HG03103 (cell line): ENCODE data around the gene CD247.
A peak's percentile ranks its signal among the peaks of the same experiment; 100 is the strongest.

Source experiments
- ATAC-seq: cut with Tn5 transposase; IDR thresholded peaks from one replicate; pipeline ENCODE4 v1.9.1; 2021; ENCODE audit warnings: low read depth; ENCODE audit not compliant: unreplicated experiment

CD247 gene

DNA sequence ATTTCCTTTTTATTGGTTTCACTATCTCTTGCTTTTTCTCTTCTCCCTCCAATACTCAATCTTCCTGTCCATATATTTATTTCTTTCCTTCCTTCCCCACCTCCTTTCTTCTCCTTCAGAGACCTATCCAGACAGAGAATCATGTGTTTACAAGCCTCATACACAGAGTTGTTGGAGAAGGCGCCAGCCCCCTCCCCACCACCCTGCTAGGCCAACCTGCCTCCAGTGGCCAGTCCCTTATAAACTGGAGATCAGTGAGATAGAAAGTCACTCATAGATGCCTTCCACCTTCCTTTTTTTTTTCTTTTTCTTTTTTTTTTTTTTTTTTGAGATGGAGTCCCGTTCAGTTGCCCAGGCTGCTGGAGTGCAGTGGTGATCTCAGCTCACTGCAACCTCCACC lies 53.3 kb downstream of the CD247 start:
- ATAC-seq = no peak

- no peak for ATAC-seq
Measured at GRCh38 chr1:167463875-167464575, 54.3 kb downstream of the CD247 start.

DNA sequence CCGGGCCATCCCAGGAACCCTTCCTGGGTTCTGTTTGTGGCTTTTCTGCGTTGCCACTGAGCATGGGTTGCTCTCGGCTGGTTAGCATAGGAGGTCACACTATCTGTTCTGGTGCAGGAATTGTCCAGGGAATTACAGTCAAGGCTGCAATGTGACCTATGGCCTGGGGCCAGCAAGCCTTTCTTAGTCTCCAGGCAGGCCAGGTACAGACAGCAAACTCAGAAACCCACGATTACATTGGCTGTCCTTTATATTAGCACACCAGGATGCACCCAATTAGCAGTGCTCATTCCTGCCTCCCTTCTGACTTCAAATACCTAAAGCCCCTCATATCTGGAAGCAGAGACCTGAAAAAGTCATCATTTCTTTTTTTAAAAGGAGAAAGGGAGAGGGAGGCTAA lies 55.2 kb downstream of the CD247 start:
- no peak for ATAC-seq

DNA sequence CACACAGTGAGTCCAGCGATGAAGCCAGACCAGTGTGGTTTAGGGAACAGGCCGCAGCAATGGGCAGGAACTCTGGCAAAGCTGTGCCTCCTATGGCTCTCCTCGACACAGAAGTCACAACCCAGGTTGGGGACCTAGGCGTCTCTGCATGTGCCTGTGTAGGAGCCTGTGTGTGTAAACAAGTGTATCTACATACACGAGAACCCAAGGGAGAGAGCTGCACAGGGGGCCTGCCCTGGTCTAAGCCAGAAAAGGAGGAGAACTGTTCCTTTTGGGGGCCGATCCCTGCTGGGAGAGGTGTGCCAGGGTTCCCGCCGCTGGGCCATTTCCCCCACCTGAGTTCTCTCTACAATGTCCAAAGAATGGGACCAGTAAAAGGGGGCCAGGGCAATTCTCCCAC lies 56.0 kb downstream of the CD247 start:
- ATAC-seq = no peak

DNA sequence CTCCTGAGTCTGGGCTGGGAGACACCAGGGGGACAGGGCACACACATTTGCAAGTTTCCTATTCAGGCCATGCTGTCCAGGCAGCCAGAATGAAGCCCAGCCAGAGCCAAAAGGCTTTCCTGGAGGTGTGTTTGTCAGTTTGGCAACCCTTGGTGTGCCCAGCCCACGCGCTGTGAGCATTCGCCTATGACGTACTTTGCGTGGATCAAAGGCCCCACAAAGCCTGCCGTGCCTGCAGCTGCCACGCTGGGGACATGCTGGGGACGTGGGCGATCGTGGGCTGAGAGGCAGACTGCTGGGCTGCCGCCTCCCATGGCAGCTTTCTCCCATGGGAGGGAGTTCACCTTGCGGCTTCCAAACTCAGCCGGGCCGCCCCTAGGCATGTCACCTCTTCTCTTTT lies 57.5 kb downstream of the CD247 start:
- no peak for ATAC-seq

GRCh38 chr1:167457936-167458584 lies 60.3 kb downstream of the CD247 start:
- ATAC-seq = no peak

- no peak for ATAC-seq
Measured at GRCh38 chr1:167456926-167457325, 61.4 kb downstream of the CD247 start.

DNA sequence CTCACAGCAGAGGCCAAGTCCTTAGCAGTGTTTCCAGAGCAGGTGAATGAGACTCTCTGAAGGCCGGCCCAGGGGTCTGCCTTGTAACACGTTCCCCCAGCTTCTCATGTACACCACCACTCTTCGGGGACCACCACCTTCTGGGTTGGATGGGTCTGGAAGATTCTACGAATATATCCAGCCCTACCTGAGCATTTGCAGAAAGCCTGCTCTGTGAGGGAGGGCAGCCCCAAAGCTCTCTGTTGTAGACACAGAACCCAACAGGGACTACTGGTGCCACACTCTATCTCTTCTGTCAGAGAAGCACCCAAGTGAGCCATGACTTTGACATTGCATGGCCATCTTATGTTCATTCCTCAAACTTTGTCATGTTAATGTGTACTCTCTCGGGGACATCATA lies 61.8 kb downstream of the CD247 start:
- no peak for ATAC-seq

DNA sequence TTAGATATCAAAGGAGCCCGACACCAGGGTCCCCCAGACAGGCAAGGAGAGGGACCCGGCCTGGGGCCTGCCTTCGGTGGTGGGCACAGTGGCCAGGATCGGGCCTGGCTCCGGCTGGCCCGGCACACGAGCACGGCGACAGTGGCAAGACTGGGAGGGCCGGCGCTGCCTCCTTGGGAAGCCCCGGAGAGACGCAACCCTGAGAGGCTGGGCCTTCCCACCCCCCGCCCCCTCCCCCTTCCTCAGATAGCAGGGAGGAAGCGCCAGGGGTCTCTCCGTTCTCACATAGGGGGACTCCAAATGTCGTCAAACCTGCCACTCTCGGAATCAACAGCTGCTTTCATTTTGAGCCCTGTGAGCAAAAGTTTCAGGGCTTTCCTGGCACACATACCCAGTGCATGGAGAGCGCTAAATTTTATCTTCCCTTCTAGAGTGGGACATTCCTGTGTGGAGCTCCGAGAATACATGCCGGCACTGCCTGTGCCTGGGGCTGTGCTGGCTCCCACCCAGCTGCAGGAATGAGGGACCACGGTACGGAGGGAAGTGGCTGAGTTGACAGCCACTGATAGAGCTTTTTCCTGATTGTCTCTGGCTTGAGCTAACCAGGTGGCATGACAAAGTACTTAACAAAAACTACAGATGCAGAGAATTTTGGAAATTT lies 62.4 kb downstream of the CD247 start:
- ATAC-seq = peak; percentile 31

DNA sequence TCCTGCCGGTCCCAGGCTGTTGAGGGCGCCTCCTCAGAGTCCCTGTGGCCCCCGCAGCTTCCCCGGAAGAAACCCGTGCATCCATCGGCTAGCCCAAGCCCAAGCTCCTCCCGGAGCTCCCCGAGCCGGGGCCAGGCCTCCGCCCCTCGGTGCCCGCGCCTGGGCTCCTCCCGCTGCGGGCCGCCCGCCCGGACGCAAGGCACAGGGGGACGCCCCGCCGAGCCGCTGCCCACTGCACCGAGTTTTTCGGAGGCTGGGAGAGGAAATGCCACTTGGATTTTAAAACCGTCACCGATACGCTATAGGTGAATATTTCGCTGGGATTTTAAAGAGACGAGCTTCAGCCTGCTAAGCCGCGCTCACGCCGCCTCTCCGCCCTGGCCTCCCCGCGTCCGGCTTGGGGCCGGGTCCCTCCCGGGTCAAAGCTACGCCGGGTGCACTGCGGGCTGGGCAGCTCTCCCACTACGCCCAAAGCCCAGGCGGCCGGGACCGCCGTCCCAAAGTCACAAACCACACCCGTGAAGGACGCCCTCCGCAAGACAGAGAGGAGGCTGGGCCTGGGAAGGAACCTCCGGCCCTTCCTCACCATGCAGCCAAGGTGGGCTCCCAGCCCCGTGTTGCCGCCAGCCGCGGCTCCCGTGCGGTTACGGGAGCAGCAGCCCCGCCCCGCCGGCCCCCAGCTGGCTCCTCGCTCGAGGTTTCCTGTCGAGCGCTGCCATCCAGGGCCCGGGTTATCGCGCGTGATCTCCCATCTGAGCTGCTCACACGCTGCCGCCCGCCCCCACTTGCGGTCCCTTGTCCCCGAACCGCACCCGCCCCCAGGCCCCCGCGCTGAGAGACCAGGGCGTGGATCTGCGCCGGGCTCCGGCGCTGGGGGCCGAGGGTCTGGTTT lies 63.2 kb downstream of the CD247 start:
- peak; percentile 49 for ATAC-seq

GRCh38 chr1:167454304-167454893 lies 63.9 kb downstream of the CD247 start:
- peak; percentile 15 for ATAC-seq

- no peak for ATAC-seq
Measured at GRCh38 chr1:167453123-167453522, 65.2 kb downstream of the CD247 start.

GRCh38 chr1:167452483-167452882 lies 65.8 kb downstream of the CD247 start:
- ATAC-seq = no peak

DNA sequence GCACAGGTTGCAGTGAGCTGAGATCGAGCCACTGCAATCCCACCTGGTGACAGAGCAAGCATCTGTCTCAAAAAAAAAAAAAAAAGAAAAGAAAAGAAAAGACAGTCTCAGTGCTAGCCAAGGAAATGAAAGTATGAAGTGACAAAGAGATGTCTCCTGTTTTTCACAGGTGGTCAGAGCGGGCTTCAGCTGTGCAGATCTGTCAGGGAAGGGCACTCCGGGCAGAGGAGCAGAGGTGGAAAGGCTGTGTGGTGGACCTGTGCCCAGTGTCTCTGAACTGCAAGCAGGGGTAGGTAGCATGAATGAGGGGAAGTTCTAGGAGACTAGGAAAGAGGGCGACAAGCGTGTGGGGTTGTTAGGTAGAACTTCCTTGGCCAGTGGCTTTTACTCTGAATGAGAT lies 67.5 kb downstream of the CD247 start:
- no peak for ATAC-seq

GRCh38 chr1:167447521-167448136 lies 70.7 kb downstream of the CD247 start:
- peak; percentile 86 for ATAC-seq

DNA sequence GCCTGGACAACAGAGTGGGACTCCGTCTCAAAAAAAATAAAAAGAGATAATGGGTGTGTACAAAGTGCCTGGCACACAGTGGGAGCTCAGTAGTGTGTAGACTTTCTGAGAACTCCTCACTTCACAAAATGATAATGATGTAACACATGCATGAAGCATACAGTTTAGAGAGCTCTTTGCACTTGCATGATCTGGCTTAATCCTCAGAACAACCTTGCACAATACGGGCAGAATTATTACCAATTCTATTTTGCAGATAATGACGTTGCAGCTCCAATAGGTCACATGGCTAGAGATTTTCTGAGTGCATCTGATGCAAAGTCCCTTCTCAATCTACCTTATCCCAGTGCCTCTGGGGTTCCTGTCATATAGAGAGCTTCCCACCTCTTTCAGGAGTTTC lies 71.4 kb downstream of the CD247 start:
- ATAC-seq = no peak

GRCh38 chr1:167443757-167444156 lies 74.6 kb downstream of the CD247 start:
- no peak for ATAC-seq

DNA sequence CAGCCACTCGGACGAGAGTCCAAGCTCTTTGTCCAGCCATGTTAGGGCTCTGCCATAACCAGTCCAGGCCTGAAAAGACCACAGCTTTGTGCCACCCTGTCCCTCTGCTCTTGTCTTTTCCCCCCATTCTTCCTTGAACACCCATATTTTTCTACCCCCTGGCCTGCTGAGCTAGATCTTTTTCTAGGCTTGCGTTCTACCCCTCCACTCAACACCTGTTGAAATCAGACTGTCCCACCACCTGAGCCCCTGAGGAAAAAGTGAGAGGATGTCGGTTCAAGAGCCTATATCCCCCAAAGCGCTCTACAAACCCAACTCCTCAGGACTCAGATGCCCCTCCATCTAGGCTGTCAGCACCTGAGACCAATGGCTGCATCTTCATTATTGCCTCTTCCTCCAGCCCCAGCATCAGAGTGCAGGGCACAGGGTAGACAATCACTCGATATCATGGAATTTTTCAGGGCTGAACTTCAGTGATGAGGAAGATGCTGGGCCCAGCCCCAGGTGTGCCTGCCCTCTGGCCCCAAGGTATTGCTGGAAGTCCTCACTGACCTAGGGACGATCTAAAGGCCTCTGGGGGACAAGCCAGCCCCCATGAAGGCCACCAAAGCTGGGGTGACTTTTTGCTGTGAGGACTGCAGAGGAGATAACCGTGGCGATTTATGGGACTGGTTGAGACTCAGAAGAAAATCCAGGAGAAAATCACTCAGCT lies 75.3 kb downstream of the CD247 start:
- no peak for ATAC-seq

GRCh38 chr1:167442142-167442848 lies 76.0 kb downstream of the CD247 start:
- ATAC-seq = peak; percentile 91
